Neuron (in vitro differentiated cells): Measurements from ENCODE around the gene AGBL4.

Experiments
- H2AFZ ChIP-seq: one replicate; pipeline ENCODE4 v1.6.1; 2013; ENCODE audit warnings: low read depth, mild to moderate bottlenecking, inconsistent platforms, low read length, moderate library complexity
- H3K27me3 ChIP-seq: one replicate; pipeline ENCODE4 v1.6.1; 2013; ENCODE audit warnings: low read length; ENCODE audit not compliant: insufficient read depth
- H3K36me3 ChIP-seq: one replicate; pipeline ENCODE4 v1.6.1; 2013; ENCODE audit warnings: low read length; ENCODE audit not compliant: insufficient read depth
- H3K4me1 ChIP-seq: one replicate; pipeline ENCODE4 v1.6.1; 2013; ENCODE audit warnings: low read length; ENCODE audit not compliant: insufficient read depth
- H3K4me3 ChIP-seq: 2 replicates; pipeline ENCODE4 v1.5.1; 2013; ENCODE audit warnings: mild to moderate bottlenecking, low read length, moderate library complexity
- H3K9me3 ChIP-seq: one replicate; pipeline ENCODE4 v1.6.1; 2013; ENCODE audit warnings: low read length

Gene AGBL4

DNA sequence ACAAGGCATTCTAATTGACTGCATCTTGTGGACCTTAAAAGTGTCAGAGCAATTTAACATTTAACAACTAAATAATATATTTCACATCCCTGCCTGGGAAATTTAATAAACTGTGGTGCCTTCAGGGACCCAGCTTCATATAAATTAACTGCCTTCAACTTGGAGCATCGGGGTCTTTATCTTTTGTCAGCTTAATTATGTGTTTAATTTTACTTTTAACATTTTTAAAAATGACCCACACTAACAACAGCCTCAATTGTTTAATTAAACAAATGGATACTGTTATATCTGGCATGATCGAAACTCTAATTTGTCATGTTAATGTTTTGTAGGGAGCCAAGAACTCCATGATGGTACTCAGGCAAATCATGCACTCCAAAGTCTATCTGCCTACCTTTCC is 857.7 kb downstream of the AGBL4 start:
- Histone ChIP-seq H3K36me3 (no peaks in the 10 kb centered on the region), H3K4me3 (no peak overlapping the region), H3K4me1 (no peaks in the 10 kb centered on the region), H3K9me3 (no peaks in the 10 kb centered on the region), H2AFZ (no peak overlapping the region), H3K27me3 (no peaks in the 10 kb centered on the region)

DNA sequence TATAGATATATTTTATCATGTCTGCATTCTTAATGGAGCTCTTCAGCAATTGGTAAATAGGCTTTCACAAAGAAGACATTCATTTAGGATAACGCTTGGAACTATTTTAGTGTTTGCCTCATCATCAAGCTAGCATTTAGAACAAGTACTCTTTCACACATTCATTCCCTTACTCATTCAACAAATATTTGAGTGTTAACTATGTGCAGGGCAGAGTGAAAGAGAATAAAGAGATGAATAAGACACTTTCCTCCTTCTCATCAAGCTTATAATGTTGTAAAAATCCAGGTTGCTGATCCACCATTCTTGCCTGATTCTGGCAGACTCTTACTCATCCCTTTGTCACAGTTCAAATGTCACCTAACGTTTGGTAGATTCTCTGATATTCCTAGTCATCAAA is 860.7 kb downstream of the AGBL4 start:
- Histone ChIP-seq H3K27me3 (no peaks in the 10 kb centered on the region), H3K4me1 (no peaks in the 10 kb centered on the region), H3K36me3 (no peaks in the 10 kb centered on the region), H3K4me3 (no peak overlapping the region), H3K9me3 (no peaks in the 10 kb centered on the region), H2AFZ (no peak overlapping the region)

DNA sequence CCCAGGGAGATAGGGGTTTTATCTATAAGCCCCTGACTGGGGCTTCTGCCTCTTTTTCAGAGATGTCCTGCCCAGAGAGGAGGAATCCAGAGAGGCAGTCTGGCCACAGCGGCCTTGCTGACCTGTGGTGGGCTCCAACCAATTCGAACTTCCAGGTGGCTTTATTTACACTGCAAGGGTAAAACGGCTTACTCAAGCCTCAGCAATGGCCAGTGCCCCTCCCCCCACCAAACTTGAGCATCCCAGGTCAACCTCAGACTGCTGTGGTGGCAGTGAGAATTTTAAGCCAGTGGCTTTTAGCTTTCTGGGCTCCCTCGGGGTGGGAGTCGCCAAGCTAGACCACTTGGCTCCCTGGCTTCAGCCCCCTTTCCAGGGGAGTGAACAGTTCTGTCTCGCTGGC is 863.1 kb downstream of the AGBL4 start:
- H3K4me1 ChIP-seq: no peaks in the 10 kb centered on the region
- H3K9me3 ChIP-seq: no peaks in the 10 kb centered on the region
- no peak overlapping the region for H2AFZ ChIP-seq
- no peaks in the 10 kb centered on the region for H3K36me3 ChIP-seq
- no peak overlapping the region for H3K4me3 ChIP-seq
- H3K27me3 ChIP-seq: no peaks in the 10 kb centered on the region

DNA sequence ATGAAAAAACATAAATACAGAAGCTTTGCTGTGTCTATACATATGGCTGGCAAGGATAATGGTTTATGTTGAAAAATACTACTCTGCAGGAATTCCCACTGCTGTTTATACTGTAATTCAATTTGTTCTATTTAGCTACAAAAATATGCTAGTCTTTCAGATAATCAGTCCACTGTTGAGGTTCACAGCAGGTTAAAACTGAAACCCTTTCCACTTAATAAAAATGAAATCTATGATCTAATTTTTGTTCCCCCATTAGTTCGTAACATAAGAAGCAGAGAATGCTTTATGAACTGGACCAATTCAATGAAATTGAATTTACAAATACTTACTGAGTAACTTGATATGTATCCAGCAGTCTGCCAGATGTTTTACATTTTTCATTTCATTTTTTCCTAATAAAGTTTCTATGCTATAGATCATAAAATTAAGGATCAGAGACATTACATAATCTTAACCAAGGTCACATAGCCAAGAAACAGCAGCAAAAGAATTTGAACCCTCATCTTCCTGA is 887.0 kb downstream of the AGBL4 start:
- Histone ChIP-seq H3K4me1 (no peaks in the 10 kb centered on the region), H3K9me3 (no peaks in the 10 kb centered on the region), H3K36me3 (no peaks in the 10 kb centered on the region), H2AFZ (no peak overlapping the region), H3K27me3 (no peaks in the 10 kb centered on the region), H3K4me3 (no peak overlapping the region)

DNA sequence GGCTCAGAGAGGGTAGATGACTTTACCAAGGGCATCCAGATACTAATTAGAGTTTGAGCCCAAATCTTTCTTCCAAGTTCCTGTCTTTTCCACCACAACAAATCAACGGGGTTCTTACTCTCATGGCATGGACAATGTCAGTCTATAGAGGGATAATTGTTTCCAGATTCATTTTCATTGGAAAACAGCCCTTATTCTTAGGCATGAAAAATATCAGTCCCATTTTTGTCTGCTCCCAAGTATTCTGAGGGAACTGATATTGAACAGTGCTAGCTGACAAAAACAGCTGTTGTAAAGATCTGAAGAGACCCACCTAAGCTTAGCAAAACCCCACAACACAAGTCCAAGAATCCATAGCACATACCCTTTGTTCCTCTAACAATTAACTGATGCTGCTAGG is 898.0 kb downstream of the AGBL4 start:
- Histone ChIP-seq H3K4me1 (no peaks in the 10 kb centered on the region), H3K27me3 (no peaks in the 10 kb centered on the region), H3K36me3 (no peaks in the 10 kb centered on the region), H2AFZ (no peak overlapping the region), H3K4me3 (no peak overlapping the region), H3K9me3 (no peaks in the 10 kb centered on the region)

DNA sequence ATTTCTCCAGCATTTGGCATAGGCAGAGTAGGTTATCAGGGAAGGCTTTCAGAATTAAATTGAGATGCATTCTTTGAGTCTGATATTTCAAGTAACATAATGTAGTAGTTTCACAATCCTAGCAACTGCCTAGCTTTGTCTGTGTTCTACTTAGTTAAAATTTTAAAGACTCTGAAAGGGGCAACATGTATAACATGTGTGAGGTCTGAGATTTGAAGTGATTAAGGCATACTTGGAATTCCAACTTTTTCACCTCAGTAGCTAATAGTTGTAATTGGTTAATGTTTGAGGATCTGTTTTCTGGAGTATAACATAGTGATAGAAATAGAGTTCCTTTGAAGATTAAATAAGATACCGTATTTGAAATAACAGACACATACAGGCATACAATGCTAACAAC is 911.8 kb downstream of the AGBL4 start:
- no peaks in the 10 kb centered on the region for H3K36me3 ChIP-seq
- no peak overlapping the region for H2AFZ ChIP-seq
- H3K4me1 ChIP-seq: no peaks in the 10 kb centered on the region
- H3K9me3 ChIP-seq: no peaks in the 10 kb centered on the region
- no peak overlapping the region for H3K4me3 ChIP-seq
- H3K27me3 ChIP-seq: no peaks in the 10 kb centered on the region

DNA sequence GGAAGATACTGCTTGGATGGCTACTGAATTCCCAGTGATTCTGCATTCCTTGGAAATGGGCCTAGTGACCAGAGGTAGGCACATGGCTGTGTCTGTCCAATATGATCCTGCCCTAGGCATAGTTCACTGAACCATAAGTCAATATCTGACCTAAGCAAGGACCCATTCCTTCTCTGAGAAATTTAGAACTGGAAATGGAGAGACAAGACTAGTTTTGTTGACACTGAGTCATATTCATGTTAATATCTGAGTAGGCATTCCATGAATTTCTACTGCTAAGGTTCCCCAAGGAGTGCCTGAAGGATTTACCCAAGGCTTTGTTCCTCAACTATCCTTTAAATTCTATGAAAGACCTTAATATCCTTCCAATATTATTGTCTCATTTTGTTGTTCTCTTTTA is 917.3 kb downstream of the AGBL4 start:
- Histone ChIP-seq H3K27me3 (no peaks in the 10 kb centered on the region), H3K36me3 (no peaks in the 10 kb centered on the region), H3K4me1 (no peaks in the 10 kb centered on the region), H3K4me3 (no peak overlapping the region), H2AFZ (no peak overlapping the region), H3K9me3 (no peaks in the 10 kb centered on the region)

DNA sequence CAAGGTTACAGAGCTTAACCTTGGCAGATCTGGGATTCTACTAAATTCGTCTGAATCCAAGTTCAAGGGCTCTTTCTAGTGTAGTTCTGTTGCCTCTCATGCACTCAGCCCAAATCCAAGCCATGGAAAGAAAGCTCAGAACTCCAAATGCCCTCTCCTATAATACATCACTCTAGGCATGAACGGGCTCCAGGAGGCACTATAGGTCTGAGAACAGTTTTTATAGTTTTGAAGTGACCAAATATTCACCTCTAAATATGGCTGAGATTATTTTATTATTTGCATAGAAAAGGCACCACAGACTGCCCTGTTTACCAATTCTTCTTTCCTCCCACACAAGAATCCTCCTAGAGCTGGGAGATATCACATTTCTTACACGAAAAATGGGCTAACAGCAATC is 919.2 kb downstream of the AGBL4 start:
- Histone ChIP-seq H3K4me3 (no peak overlapping the region), H3K36me3 (no peaks in the 10 kb centered on the region), H3K4me1 (no peaks in the 10 kb centered on the region), H3K9me3 (no peaks in the 10 kb centered on the region), H3K27me3 (no peaks in the 10 kb centered on the region), H2AFZ (no peak overlapping the region)

DNA sequence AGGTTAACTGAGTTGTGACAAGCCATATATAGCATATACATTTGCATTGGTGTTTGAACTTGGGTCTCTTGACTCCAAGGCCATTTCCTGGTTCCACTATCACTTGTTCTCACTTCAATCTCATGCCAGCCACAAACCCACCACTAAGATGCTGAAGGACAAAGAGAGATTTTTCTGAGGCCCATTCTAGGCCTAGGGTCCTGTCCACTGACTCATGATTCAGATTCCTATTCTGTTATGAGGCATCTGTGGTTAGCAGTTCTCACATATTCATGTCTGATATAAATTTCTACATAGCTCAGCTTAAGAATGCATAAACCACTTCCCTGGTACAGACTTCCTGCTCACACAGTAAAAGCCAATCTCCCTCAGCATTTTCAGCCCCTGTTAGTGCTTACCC is 921.0 kb downstream of the AGBL4 start:
- no peaks in the 10 kb centered on the region for H3K4me1 ChIP-seq
- H2AFZ ChIP-seq: no peak overlapping the region
- H3K36me3 ChIP-seq: no peaks in the 10 kb centered on the region
- no peaks in the 10 kb centered on the region for H3K9me3 ChIP-seq
- no peak overlapping the region for H3K4me3 ChIP-seq
- no peaks in the 10 kb centered on the region for H3K27me3 ChIP-seq

DNA sequence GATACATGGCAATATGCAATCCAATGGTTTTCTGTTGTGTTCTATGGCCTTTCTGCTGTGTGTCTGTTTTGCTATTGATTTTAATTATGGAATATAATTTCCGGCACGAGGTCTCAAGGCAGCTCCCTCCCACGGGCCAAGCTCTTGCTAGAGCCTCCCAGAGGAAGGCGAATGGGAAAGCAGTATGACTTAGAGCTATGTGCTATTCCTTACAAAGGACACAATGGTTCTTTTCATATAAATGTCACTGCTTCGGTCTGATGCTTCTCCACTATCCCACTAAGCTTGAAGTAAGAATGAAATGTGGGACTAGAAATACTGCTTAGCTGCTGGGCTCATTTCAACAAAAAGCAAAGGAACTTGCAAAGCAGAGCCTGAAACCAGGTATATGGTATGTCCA is 924.9 kb downstream of the AGBL4 start:
- Histone ChIP-seq H2AFZ (no peak overlapping the region), H3K4me1 (no peaks in the 10 kb centered on the region), H3K4me3 (no peak overlapping the region), H3K9me3 (no peaks in the 10 kb centered on the region), H3K27me3 (no peaks in the 10 kb centered on the region), H3K36me3 (no peaks in the 10 kb centered on the region)

DNA sequence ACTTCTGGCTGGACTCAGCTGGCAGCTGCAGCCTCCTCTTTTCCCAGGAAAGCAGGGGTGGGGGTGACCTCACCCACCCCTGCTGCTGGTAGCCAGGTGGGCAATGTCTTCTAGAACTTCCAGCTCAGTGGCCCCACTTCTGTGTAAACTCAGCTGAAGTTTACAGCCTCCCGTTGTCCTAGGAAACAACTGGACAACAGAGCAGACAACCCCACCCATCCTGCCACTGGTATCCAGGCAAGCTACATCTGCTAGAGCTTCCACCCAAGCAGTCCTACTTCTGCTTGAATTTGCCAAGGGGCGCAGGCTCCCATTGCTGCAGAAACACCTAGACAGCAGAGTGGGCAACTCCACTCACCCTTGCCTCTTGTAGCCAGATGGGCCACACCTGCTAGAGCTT is 937.4 kb downstream of the AGBL4 start:
- Histone ChIP-seq H2AFZ (no peak overlapping the region), H3K4me1 (no peaks in the 10 kb centered on the region), H3K9me3 (no peaks in the 10 kb centered on the region), H3K27me3 (no peaks in the 10 kb centered on the region), H3K36me3 (no peaks in the 10 kb centered on the region), H3K4me3 (no peak overlapping the region)

DNA sequence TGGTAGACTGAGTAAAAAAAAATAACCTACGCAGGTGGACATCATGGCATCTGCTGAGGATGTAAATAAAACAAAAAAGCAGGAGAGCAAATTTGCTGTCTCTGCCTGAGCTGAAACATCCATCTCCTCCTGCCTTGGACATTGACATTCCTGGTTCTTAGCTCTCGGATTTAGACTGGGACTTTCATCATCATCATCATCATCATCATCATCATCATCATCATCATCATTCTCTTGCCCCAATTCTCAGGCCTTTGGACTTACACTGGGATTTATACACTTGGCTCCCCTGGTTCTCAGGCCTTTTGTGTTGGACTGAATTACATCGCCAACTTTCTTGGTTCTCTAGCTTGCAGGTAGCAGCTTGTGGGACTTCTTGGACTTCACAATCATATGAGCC is 938.7 kb downstream of the AGBL4 start:
- H3K9me3 ChIP-seq: no peaks in the 10 kb centered on the region
- H3K27me3 ChIP-seq: no peaks in the 10 kb centered on the region
- H3K4me3 ChIP-seq: no peak overlapping the region
- no peaks in the 10 kb centered on the region for H3K36me3 ChIP-seq
- no peak overlapping the region for H2AFZ ChIP-seq
- no peaks in the 10 kb centered on the region for H3K4me1 ChIP-seq

DNA sequence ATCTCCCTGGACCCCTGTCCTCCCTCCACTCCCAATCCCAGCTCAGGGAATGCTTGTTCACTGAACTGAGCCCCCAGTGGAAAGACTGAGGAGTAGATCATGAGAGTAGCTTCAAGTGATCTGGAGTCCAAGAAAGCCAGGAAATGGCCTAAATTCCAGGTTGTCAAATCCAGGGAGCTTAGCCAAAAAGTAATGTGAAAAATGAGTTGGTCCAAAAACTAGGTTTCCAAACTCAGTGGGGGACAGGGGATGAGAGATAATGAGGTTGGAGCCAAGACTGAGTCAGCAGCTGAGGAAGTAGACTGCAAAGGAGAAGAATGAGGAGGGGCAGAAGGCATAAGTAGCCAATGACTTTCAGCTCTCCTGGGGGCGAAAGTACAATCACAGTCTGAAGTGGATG is 963.0 kb downstream of the AGBL4 start:
- H3K4me3 ChIP-seq: no peak overlapping the region
- no peaks in the 10 kb centered on the region for H3K4me1 ChIP-seq
- no peaks in the 10 kb centered on the region for H3K36me3 ChIP-seq
- H2AFZ ChIP-seq: no peak overlapping the region
- no peaks in the 10 kb centered on the region for H3K9me3 ChIP-seq
- no peaks in the 10 kb centered on the region for H3K27me3 ChIP-seq

DNA sequence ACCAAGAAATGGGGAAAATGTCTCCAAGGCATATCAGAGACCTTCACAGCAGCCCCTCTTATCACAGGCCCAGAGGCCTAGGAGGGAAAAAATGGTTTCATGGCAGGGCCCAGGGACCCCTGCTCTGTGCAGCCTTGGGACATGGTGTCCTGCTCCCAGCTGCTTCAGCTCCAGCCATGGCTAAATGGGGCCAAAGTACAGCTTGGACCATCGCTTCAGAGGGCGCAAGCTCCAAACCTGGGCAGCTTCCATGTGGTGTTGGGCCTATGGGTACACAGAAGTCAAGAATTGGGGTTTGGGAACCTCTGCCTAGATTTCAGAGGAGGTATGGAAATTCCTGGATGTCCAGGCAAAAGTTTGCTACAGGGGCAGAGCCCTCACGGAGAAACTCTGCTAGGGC is 964.7 kb downstream of the AGBL4 start:
- Histone ChIP-seq H3K9me3 (no peaks in the 10 kb centered on the region), H3K4me1 (no peaks in the 10 kb centered on the region), H3K4me3 (no peak overlapping the region), H3K36me3 (no peaks in the 10 kb centered on the region), H2AFZ (no peak overlapping the region), H3K27me3 (no peaks in the 10 kb centered on the region)
